GM19452 (cell line): ENCODE data around the gene WDHD1.
"Not testable (repeated sequence)": the region's sequence is repeated elsewhere in the genome, so short reads cannot be mapped to it uniquely, and the experiment has no call there.

Experiments used
- ATAC-seq: cut with Tn5 transposase; IDR thresholded peaks from one replicate; pipeline ENCODE4 v1.9.1; 2021; ENCODE audit not compliant: unreplicated experiment

The WDHD1 gene

DNA sequence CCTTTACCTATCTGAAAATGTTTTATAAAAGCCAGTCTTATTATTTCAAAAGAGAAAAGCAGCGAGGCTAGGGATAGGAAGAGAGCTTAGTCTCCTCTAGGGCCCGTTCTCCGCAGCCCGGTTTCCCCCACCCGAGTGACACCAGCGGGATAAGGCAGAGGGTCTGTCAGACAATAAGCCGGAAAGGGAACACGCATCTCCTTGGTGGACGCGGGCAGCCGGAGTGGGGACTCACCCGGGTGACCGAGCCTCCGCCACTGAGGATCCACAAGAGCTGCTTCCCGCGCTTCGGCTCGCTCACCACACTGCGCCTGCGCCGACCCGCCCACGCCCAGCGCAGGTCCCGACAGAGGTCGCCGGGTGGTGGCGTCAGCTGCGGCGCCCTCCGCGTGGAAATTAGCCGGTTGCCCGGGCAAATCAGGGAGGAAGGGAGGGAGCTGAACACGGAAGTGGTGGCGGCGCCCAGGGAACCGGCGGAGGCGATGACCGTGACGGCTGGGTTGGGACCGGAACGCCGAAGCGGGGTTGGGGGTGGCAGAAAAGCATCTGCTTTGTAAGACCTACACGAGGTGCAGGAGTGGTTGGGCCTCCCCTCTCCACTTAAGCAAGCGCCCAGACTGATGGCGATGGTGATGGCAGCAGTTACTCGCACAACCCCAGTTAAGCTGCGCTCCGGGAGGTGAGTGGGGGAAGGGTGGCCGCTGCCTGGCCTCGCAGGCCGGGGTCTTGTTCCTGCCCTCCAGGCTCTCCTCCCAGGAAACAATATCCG lies at the start of gene WDHD1, which contains the start of gene SOCS4:
Gene WDHD1, minus strand, starts transcription at position 307 of the 769 bp plus-strand sequence. CDS start 312 bp downstream, outside the sequence.
Gene SOCS4, plus strand, starts transcription at position 444 of the 769 bp plus-strand sequence. CDS start 15,806 bp downstream, outside the sequence.
- peak; percentile 89 for ATAC-seq

DNA sequence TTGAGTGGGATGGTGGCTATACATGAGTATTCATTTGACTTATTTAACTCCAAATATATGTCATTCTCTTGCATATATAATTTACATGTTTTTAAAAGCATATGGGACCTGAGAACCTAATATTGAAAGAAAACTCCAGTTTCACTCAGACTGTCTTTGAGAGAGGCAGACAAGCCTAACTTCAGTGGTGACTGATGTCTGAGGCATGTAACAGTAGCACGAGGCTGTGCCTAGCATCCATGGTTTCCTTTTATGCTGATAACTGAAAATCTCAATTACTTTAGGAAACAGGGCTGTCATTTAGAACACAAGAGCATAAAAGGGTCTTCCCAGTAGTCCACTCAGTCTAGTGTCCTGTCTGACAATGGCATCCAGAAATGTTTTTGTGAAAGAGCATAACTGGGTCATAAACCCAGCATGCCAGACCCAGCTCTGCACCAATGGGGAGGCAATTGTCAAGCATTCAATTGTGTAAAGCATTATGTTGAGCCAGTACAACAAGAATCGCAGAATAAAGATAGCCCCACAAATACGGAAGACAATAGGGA lies 48.8 kb upstream of the WDHD1 start:
- ATAC-seq, result no peak

DNA sequence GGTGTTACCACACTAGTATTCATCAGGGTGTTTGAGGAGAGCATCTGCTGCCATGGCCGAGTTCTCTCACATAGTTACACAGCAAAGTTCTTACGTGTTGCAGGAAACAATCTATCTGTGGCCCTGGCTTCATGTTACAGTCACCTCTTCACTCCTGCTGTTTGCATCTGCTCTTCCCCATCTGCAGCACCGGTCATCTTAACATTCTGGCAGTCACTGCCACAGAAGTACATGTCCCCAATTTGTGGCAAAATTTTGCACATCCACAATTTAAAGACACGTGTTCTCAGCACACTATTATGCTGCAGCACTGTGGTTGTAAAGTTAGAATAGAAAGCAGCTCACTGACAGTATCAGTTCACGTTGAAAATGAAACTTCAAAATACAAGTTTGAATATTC lies 47.8 kb upstream of the WDHD1 start:
- ATAC-seq, result peak; percentile 46

DNA sequence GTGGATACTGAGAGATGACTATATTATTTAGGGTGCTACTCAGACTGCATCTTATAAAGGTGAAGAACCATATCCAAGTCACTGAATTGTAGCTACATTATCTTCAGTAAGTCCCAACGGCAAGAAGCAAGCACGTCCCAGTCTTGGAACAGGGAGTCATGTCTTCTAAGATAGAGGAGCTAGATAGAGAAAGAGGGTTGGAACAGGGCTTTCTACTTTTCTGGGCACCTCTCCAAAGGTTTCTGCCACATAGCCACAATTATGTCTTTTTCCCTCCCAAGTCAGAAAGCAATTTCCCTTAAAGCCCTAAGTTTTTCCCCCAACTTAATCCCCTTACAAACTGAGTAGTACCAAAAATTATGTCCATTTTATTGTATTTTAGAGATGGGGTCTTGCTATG lies 47.0 kb upstream of the WDHD1 start:
- no peak for ATAC-seq

- peak; percentile 57 for ATAC-seq
Measured at GRCh38 chr14:55071870-55072640, 45.2 kb upstream of the WDHD1 start.

GRCh38 chr14:55070981-55071411 lies 44.1 kb upstream of the WDHD1 start:
- ATAC-seq, result no peak

- no peak for ATAC-seq
Measured at GRCh38 chr14:55066223-55066622, 39.3 kb upstream of the WDHD1 start.

DNA sequence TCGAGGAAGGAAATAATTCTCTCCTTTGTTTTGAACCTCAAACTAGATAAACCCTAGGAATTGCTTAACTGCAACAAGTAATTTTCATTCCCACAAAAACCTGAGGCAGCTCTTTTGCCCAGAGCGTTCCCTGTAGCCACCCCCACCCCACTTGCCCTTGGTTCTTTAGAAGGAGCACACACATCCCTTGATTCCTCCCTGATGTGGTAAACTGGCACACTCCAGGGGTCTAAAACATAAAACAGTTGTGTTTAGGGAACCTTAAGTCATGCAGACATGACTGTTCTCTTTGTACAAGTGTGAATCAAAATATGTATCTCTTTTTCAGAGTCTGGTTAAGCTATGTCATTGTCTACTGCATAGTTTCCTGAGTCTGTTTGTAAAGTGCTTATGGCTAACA lies 38.5 kb upstream of the WDHD1 start:
- no peak for ATAC-seq

- ATAC-seq, result not testable (repeated sequence)
Measured at GRCh38 chr14:55064896-55065295, 38.0 kb upstream of the WDHD1 start.

DNA sequence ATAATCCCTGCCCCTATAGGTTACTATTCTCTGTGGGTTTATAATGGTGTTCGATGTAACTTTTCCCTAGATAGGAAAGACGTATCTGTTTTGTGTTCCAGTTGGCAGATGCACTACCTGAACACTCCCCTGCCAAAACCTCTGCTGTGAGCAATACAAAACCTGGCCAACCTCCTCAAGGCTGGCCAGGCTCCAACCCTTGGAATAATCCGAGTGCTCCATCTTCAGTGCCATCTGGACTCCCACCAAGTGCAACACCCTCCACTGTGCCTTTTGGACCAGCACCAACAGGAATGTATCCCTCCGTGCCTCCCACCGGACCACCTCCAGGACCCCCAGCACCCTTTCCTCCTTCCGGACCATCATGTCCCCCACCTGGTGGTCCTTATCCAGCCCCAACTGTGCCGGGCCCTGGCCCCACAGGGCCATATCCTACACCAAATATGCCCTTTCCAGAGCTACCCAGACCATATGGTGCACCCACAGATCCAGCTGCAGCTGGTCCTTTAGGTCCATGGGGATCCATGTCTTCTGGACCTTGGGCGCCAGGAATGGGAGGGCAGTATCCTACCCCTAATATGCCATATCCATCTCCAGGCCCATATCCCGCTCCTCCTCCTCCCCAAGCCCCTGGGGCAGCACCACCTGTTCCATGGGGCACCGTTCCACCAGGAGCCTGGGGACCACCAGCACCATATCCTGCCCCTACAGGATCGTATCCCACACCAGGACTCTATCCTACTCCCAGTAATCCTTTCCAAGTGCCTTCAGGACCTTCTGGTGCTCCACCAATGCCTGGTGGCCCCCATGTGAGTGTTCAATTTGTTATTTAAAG lies 35.8 kb upstream of the WDHD1 start:
- ATAC-seq, result no peak

- ATAC-seq, result no peak
Measured at GRCh38 chr14:55059333-55059732, 32.4 kb upstream of the WDHD1 start.

DNA sequence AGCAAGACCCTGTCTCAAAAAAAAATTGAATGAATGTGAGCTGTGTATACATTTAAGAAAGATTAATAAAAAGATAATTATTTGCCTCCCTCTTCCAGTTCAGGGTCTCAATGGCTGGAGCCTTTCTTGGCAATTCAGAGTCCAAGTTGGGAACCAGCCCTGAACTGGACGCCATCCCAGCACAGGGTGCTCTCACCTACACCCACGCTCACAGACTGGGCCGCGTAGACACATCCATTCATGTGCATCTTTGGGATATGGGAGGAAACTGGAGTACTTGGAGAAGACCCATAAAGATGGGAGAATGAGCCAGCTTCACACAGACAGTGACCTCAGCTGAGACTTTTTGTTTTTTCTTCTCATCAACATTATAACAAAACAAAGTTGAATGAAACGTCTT lies 31.0 kb upstream of the WDHD1 start:
- no peak for ATAC-seq

GRCh38 chr14:55054098-55054497 lies 27.2 kb upstream of the WDHD1 start:
- ATAC-seq, result no peak

DNA sequence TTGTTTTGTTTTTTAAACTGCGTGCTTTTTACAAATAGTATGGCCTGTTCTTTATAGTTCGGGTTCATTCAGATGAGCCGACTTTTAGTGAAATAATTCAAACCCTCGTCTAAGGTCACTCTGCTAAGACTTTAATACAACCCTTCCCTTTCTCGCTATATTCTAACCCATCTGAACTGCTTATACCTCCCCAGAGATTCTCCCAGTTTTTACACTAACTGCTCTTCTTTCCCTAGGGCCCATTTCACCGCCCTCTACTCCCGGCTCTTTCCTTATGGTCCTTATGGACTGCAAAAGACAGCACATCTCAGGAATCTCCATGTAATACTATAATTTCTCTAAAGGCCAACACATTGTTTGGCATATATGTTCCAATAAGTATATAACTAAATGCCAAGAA lies 26.6 kb upstream of the WDHD1 start:
- ATAC-seq, result no peak

DNA sequence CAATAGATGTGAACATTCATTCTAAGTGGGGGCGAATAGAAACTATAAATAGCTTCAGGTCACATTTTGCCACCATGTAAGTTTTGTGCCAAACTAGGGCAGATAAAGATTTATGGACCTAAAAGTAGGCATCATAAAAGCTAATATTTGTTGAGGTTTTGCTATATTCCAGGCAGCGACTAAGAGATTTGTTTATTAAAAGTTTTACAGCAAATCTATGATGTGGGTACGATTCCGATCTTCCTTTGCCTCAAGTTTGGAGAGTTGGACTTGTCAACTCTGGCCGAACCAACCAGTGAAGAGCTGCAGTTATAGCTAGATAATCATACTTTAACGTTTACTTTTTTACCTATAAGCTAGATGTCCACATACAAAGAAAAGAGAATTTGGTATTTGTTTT lies 26.1 kb upstream of the WDHD1 start:
- ATAC-seq, result no peak

- peak; percentile 5 for ATAC-seq
Measured at GRCh38 chr14:55052269-55052930, 25.5 kb upstream of the WDHD1 start.

DNA sequence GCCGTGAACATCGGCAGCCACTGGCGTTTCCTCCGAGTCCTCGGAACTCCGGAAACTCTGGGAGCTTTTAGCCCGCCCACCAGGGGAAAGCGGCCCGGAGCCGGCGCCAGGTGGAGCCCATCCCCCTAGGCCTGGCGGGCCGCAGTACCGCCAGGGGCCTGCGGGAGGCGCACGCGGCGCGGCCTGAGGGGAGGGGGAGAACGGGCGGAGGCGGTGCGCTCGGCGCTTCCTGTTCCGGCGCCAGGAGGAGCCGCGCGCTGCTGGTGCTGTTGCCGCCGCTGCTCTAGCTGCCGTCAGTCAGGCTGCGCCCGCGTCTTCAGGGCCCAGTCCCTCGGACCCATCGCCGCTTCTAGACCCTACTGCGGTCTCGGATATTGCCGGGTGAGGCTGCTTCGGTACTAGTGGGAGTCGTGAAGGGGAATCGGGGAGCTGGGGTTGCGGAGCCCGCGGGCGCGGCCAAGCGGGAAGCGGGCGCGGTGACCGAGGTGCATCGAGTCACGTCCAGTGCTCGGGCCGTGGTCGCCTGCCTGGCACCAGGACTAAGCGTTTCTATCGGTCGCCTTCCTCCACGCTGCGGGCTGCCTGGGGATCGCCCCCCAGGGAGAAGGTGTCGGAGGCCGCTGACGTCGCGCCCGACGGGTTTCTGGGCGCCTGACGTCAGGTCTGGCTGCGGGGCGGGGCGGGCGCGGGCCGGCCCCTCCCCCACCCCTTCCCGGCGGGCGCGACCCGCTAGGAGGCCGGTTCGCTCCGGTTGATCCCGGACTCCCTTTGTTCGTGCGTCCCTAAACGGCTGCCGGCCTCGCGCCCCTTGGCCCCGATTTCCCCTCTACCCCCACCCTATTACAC lies 24.7 kb upstream of the WDHD1 start, which contains the start of gene MAPK1IP1L:
Gene MAPK1IP1L, plus strand, starts transcription at position 225 of the 846 bp plus-strand sequence. CDS start 10,037 bp downstream, outside the sequence.
- ATAC-seq, result peak; percentile 87

- ATAC-seq, result peak; percentile 27
Measured at GRCh38 chr14:55051165-55051422, 24.2 kb upstream of the WDHD1 start.

- no peak for ATAC-seq
Measured at GRCh38 chr14:55048900-55049436, 22.1 kb upstream of the WDHD1 start.
